ENCODE measurements around the gene SLC4A11. TPM values are rescaled to one million over a fixed set of nuclear protein-coding genes. Genes with fewer than 3 reads are reported as not detected.

SLC4A11 gene
- total RNA-seq, 2 experiments from 2014 or later, result 1.8 to 2.8 TPM

- ATAC-seq (peak; percentile 1), DNase-seq (peak; percentile 15)
- peaks cover 21% of the 10 kb centered on the region for H3K4me1 Mint-ChIP-seq (ENCODE audit: low read depth)
- peak overlapping the region; percentile 89 for H3K27ac Mint-ChIP-seq
- H3K9me3 Mint-ChIP-seq, result no peaks in the 10 kb centered on the region
- peaks cover 15% of the 10 kb centered on the region for H3K36me3 Mint-ChIP-seq (ENCODE audit: low read depth)
- intact Hi-C loops (cut with micrococcal nuclease), result no loop called here
- H3K4me3 Mint-ChIP-seq, result peak overlapping the region; percentile 86
- H3K27me3 Mint-ChIP-seq, result no peaks in the 10 kb centered on the region
- no peak for TF ChIP-seq CTCF (IDR thresholded peaks at IDR 0.05)
- POLR2A ChIA-PET, result interaction anchor here (0.6 to 2.1 kb wide), 7 partner anchors 12 to 765 kb away, joined by 3 to 6 read pairs (median 3); no protein-coding TSS in a partner anchor
- CTCF ChIA-PET, result interaction anchor here (0.9 to 1.8 kb wide), 5 partner anchors 11 to 140 kb away, joined by 3 to 11 read pairs (median 3); no protein-coding TSS in a partner anchor
These were observed 30.2 kb downstream of the SLC4A11 start for GRCh38 chr20:3208786-3209256.

GRCh38 chr20:3204124-3204794 lies 34.7 kb downstream of the SLC4A11 start, which contains the start of gene DDRGK1:
DDRGK1 (minus strand) TSS chr20:3204682; CDS start chr20:3204627, 55 bp downstream.
- H3K36me3 Mint-ChIP-seq (ENCODE audit: low read depth), result peaks cover 28% of the 10 kb centered on the region
- TF ChIP-seq CTCF (IDR thresholded peaks at IDR 0.05), result no peak
- H3K27ac Mint-ChIP-seq, result peak within 1 kb of the TSS; percentile 97
- peaks cover 15% of the 10 kb centered on the region for H3K4me1 Mint-ChIP-seq (ENCODE audit: low read depth)
- DNase-seq, result peak; percentile 96
- ChIA-PET POLR2A (interaction anchor here (1.5 kb wide), 1 partner anchor 25 kb away, joined by 5 read pairs; no protein-coding TSS in a partner anchor), CTCF (interaction anchor here (1.6 to 2.0 kb wide), 2 partner anchors 14 to 151 kb away, joined by 5 to 9 read pairs; no protein-coding TSS in a partner anchor)
- intact Hi-C loops (cut with micrococcal nuclease), result no loop called here
- H3K4me3 Mint-ChIP-seq, result peak within 1 kb of the TSS; percentile 97
- peak; percentile 94 for ATAC-seq
- H3K27me3 Mint-ChIP-seq, result no peaks in the 10 kb centered on the region
- no peaks in the 10 kb centered on the region for H3K9me3 Mint-ChIP-seq

- Mint-ChIP-seq H3K27me3 (no peaks in the 10 kb centered on the region), H3K36me3 (ENCODE audit: low read depth) (peaks cover 35% of the 10 kb centered on the region), H3K4me3 (peak overlapping the region; percentile 97), H3K4me1 (ENCODE audit: low read depth) (peaks cover 11% of the 10 kb centered on the region), H3K9me3 (no peaks in the 10 kb centered on the region), H3K27ac (peak overlapping the region; percentile 97)
- CTCF ChIA-PET, result interaction anchor here (1.6 to 2.0 kb wide), 2 partner anchors 15 to 150 kb away, joined by 5 to 9 read pairs; no protein-coding TSS in a partner anchor
- no peak for TF ChIP-seq CTCF (IDR thresholded peaks at IDR 0.05)
- intact Hi-C loops (cut with micrococcal nuclease), result no loop called here
- DNase-seq (peak; percentile 54), ATAC-seq (peak; percentile 23)
- POLR2A ChIA-PET, result interaction anchor here (0.8 to 1.5 kb wide), 2 partner anchors 10 to 24 kb away, joined by 3 to 5 read pairs; no protein-coding TSS in a partner anchor
These were observed 35.5 kb downstream of the SLC4A11 start for GRCh38 chr20:3203315-3204123.

- H3K27ac Mint-ChIP-seq, result no peak overlapping the region
- ATAC-seq, result no peak
- no peak for TF ChIP-seq CTCF (IDR thresholded peaks at IDR 0.05)
These were observed 36.0 kb downstream of the SLC4A11 start for GRCh38 chr20:3202965-3203314.

More at GRCh38 chr20:3202965-3203314, 36.0 kb downstream of the SLC4A11 start:
- no peaks in the 10 kb centered on the region for H3K27me3 Mint-ChIP-seq
- intact Hi-C loops (cut with micrococcal nuclease), result no loop called here
- POLR2A ChIA-PET, result interaction anchor here (0.8 kb wide), 1 partner anchor 11 kb away, joined by 3 read pairs; no protein-coding TSS in a partner anchor
- H3K36me3 Mint-ChIP-seq (ENCODE audit: low read depth), result peaks cover 35% of the 10 kb centered on the region
- CTCF ChIA-PET, result interaction anchor here (1.6 to 2.0 kb wide), 2 partner anchors 15 to 149 kb away, joined by 5 to 9 read pairs; no protein-coding TSS in a partner anchor
- H3K4me3 Mint-ChIP-seq, result peak overlapping the region; percentile 97
- DNase-seq, result no peak
- H3K9me3 Mint-ChIP-seq, result no peaks in the 10 kb centered on the region
- H3K4me1 Mint-ChIP-seq (ENCODE audit: low read depth), result peaks cover 11% of the 10 kb centered on the region
